ENCODE measurements around the gene CALD1. TPM values are rescaled to one million over a fixed set of nuclear protein-coding genes. Genes with fewer than 3 reads are reported as not detected.

CALD1 gene
- polyA plus RNA-seq, 1 donor (not counting 4 experiments of a cell fraction or from before 2014, with no cell fraction given): 229 TPM

DNA sequence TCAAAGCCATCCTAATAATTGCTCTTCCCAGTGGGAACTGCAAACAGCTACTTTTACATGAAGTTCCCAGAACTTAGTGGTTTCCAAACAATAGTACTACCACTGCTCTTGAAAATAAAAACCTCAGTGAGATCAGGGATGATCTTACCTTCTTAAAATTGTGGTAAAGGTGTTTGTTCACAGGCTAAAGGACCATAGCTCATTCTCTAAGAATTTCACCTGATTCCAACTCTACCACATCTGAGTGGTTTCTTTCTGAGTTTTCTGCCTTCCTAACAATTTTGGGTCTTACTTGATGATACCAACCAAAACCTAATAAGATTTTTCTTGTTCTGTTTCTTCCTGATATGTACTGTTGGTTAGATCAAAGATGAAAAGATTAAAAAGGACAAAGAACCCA lies 161.3 kb downstream of the CALD1 start:
- Histone ChIP-seq H3K27ac (ENCODE audit: control insufficient read depth, insufficient read depth, low read length) (peak overlapping the region; percentile 5), H3K79me2 (ENCODE audit: control insufficient read depth, insufficient read depth, low read length) (no peaks in the 10 kb centered on the region), H3K9me1 (ENCODE audit: control insufficient read depth, extremely low read depth, insufficient read depth, low read length) (no peaks in the 10 kb centered on the region), H3K4me3 (ENCODE audit: control insufficient read depth in 2 of 3, extremely low read depth in 1 of 3, insufficient read depth in 2 of 3, low read depth in 1 of 3, low read length in 3 of 3) (no peak overlapping the region), H2AFZ (ENCODE audit: control insufficient read depth, low read length) (no peak overlapping the region), H3K4me1 (ENCODE audit: control insufficient read depth, extremely low read depth, insufficient read depth, low read length) (peaks cover 8% of the 10 kb centered on the region), H3K27me3 (ENCODE audit: control insufficient read depth, extremely low read depth, insufficient read depth, low read length) (no peaks in the 10 kb centered on the region), H3K9ac (ENCODE audit: control insufficient read depth, extremely low read depth, insufficient read depth, low read length) (no peak overlapping the region), H4K20me1 (ENCODE audit: control insufficient read depth, extremely low read depth, insufficient read depth, low read length) (no peaks in the 10 kb centered on the region), H3K4me2 (ENCODE audit: control insufficient read depth, extremely low read depth, insufficient read depth, low read depth, low read length) (no peak overlapping the region), H3K9me3 (ENCODE audit: control insufficient read depth, low read depth, low read length) (no peaks in the 10 kb centered on the region), H3K36me3 (ENCODE audit: control insufficient read depth in 2 of 2, extremely low read depth in 1 of 2, insufficient read depth in 2 of 2, low read length in 2 of 2) (peaks cover 15% of the 10 kb centered on the region in 2 experiments)
- no peak for DNase-seq (ENCODE audit: low read depth, low spot score)
- TF ChIP-seq, protein P1, sequence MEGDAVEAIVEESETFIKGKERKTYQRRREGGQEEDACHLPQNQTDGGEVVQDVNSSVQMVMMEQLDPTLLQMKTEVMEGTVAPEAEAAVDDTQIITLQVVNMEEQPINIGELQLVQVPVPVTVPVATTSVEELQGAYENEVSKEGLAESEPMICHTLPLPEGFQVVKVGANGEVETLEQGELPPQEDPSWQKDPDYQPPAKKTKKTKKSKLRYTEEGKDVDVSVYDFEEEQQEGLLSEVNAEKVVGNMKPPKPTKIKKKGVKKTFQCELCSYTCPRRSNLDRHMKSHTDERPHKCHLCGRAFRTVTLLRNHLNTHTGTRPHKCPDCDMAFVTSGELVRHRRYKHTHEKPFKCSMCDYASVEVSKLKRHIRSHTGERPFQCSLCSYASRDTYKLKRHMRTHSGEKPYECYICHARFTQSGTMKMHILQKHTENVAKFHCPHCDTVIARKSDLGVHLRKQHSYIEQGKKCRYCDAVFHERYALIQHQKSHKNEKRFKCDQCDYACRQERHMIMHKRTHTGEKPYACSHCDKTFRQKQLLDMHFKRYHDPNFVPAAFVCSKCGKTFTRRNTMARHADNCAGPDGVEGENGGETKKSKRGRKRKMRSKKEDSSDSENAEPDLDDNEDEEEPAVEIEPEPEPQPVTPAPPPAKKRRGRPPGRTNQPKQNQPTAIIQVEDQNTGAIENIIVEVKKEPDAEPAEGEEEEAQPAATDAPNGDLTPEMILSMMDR (optimal IDR thresholded peaks at IDR 0.05 in 1 of 3, IDR thresholded peaks at IDR 0.05 in 1 of 3, conservative IDR thresholded peaks at IDR 0.05 in 1 of 3; ENCODE audit: extremely low read depth in 1 of 3, insufficient read depth in 2 of 3, low read length in 3 of 3): no peak
- TF ChIP-seq EZH2 (IDR thresholded peaks at IDR 0.05; ENCODE audit: low read length): no peak
- dilution Hi-C loops (cut with MboI; ENCODE audit: extremely low pct_ligation_motif_present, low sequenced_read_pairs): no loop called here
- FAIRE-seq: no peak

DNA sequence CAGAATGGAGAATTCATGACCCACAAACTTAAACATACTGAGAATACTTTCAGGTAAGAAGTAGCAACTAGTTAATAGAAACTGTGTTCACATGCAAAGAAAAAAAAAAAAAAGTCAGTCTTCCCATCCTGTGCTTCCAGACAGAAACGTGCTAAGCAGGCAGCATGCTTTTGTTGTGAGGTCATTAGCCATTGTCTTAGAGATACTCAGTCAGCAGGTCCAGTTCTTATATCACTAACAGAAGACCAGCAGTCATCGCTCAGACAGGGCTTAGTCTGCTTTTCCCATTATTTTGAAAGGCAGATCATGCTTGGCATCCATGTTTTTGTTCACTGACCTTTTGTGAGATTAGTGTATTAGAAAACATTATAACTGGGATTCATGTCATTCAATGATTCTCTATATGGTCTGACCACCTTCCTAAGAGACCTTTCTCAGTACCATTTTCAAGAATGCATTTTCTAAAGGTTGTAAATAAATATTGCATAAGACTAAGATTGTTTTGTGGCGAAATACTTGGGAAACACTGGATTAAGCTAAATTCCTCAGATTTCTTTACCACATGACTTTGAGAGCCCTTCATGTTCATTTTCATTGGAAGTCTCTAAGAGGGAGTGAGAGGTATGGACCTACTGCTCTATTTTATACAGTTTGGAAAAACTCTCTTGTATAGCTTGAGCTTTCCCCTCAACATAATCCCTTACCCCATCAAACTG lies 161.9 kb downstream of the CALD1 start:
- Histone ChIP-seq H3K9me3 (ENCODE audit: control insufficient read depth, low read depth, low read length) (no peaks in the 10 kb centered on the region), H2AFZ (ENCODE audit: control insufficient read depth, low read length) (no peak overlapping the region), H3K36me3 (ENCODE audit: control insufficient read depth in 2 of 2, extremely low read depth in 1 of 2, insufficient read depth in 2 of 2, low read length in 2 of 2) (peaks cover 13 to 15% of the 10 kb centered on the region in 2 experiments), H3K4me2 (ENCODE audit: control insufficient read depth, extremely low read depth, insufficient read depth, low read depth, low read length) (no peak overlapping the region), H3K9ac (ENCODE audit: control insufficient read depth, extremely low read depth, insufficient read depth, low read length) (no peak overlapping the region), H3K4me1 (ENCODE audit: control insufficient read depth, extremely low read depth, insufficient read depth, low read length) (peaks cover 8% of the 10 kb centered on the region), H3K27me3 (ENCODE audit: control insufficient read depth, extremely low read depth, insufficient read depth, low read length) (no peaks in the 10 kb centered on the region), H3K4me3 (ENCODE audit: control insufficient read depth in 2 of 3, extremely low read depth in 1 of 3, insufficient read depth in 2 of 3, low read depth in 1 of 3, low read length in 3 of 3) (no peak overlapping the region), H3K9me1 (ENCODE audit: control insufficient read depth, extremely low read depth, insufficient read depth, low read length) (no peaks in the 10 kb centered on the region), H3K27ac (ENCODE audit: control insufficient read depth, insufficient read depth, low read length) (peak overlapping the region; percentile 5), H3K79me2 (ENCODE audit: control insufficient read depth, insufficient read depth, low read length) (no peaks in the 10 kb centered on the region), H4K20me1 (ENCODE audit: control insufficient read depth, extremely low read depth, insufficient read depth, low read length) (no peaks in the 10 kb centered on the region)
- FAIRE-seq (peak; percentile 57), DNase-seq (ENCODE audit: low read depth, low spot score) (peak; percentile 9)
- dilution Hi-C loops (cut with MboI; ENCODE audit: extremely low pct_ligation_motif_present, low sequenced_read_pairs): no loop called here
- no peak for TF ChIP-seq EZH2 (IDR thresholded peaks at IDR 0.05; ENCODE audit: low read length)
- TF ChIP-seq, protein P1 (optimal IDR thresholded peaks at IDR 0.05 in 1 of 3, IDR thresholded peaks at IDR 0.05 in 1 of 3, conservative IDR thresholded peaks at IDR 0.05 in 1 of 3; ENCODE audit: extremely low read depth in 1 of 3, insufficient read depth in 2 of 3, low read length in 3 of 3): no peak

Measured in keratinocyte (primary cell).